ENCODE measurements around the gene PTCD1. TPM values are rescaled to one million over a fixed set of nuclear protein-coding genes. Genes with fewer than 3 reads are reported as not detected.

The PTCD1 gene
- total and polyA plus RNA-seq, 2 experiments from 2014 or later: 12.2 to 13.4 TPM

GRCh38 chr7:99369767-99370391 lies 68.7 kb downstream of the PTCD1 start:
- H3K4me1 Mint-ChIP-seq: peaks cover 20% of the 10 kb centered on the region
- Histone ChIP-seq H3K79me2 (replicated peaks; ENCODE audit: insufficient read depth) (no peaks in the 10 kb centered on the region), H3K4me3 (no peak overlapping the region), H3K4me2 (no peak overlapping the region), H3K36me3 (ENCODE audit: insufficient read depth) (peaks cover 3% of the 10 kb centered on the region; the same call in 1 of the 2 replicates), H2AFZ (no peak overlapping the region), H3K9me2 (ENCODE audit: insufficient read depth) (no peaks in the 10 kb centered on the region), H3K4me1 (ENCODE audit: insufficient read depth) (peaks cover 5% of the 10 kb centered on the region), H3F3A (replicated peaks; ENCODE audit: low read depth) (0 out of 2 replicates have a peak, but pooled peaks cover 9% of the 10 kb centered on the region), H4K20me1 (replicated peaks; ENCODE audit: insufficient read depth) (no peaks in the 10 kb centered on the region), H3K27ac (ENCODE audit: low read depth) (no peak overlapping the region), H3K27me3 (ENCODE audit: insufficient read depth) (no peaks in the 10 kb centered on the region)
- H3K9me3 Mint-ChIP-seq: no peaks in the 10 kb centered on the region
- no peak overlapping the region for H3K27ac Mint-ChIP-seq
- TF ChIP-seq JUNB (IDR thresholded peaks at IDR 0.05; ENCODE audit: unreplicated experiment): no peak
- no peak for TF ChIP-seq EZH2 (IDR thresholded peaks at IDR 0.05; ENCODE audit: low read depth, unreplicated experiment)
- TF ChIP-seq CTCF (conservative IDR thresholded peaks at IDR 0.05; ENCODE audit: low read depth in 2 of 2): no peak
- TF ChIP-seq ZNF462 (CRISPR knock-in tag; IDR thresholded peaks at IDR 0.05): no peak
- no peak for TF ChIP-seq STAT1 (IDR thresholded peaks at IDR 0.05; ENCODE audit: unreplicated experiment)
- TF ChIP-seq NANOG (IDR thresholded peaks at IDR 0.05; ENCODE audit: borderline replicate concordance): no peak
- TF ChIP-seq, protein P1, sequence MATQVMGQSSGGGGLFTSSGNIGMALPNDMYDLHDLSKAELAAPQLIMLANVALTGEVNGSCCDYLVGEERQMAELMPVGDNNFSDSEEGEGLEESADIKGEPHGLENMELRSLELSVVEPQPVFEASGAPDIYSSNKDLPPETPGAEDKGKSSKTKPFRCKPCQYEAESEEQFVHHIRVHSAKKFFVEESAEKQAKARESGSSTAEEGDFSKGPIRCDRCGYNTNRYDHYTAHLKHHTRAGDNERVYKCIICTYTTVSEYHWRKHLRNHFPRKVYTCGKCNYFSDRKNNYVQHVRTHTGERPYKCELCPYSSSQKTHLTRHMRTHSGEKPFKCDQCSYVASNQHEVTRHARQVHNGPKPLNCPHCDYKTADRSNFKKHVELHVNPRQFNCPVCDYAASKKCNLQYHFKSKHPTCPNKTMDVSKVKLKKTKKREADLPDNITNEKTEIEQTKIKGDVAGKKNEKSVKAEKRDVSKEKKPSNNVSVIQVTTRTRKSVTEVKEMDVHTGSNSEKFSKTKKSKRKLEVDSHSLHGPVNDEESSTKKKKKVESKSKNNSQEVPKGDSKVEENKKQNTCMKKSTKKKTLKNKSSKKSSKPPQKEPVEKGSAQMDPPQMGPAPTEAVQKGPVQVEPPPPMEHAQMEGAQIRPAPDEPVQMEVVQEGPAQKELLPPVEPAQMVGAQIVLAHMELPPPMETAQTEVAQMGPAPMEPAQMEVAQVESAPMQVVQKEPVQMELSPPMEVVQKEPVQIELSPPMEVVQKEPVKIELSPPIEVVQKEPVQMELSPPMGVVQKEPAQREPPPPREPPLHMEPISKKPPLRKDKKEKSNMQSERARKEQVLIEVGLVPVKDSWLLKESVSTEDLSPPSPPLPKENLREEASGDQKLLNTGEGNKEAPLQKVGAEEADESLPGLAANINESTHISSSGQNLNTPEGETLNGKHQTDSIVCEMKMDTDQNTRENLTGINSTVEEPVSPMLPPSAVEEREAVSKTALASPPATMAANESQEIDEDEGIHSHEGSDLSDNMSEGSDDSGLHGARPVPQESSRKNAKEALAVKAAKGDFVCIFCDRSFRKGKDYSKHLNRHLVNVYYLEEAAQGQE (IDR thresholded peaks at IDR 0.05; ENCODE audit: unreplicated experiment): no peak
- TF ChIP-seq EZH2phosphoT487 (IDR thresholded peaks at IDR 0.05; ENCODE audit: unreplicated experiment): no peak
- TF ChIP-seq ZNF331 (CRISPR knock-in tag; IDR thresholded peaks at IDR 0.05; ENCODE audit: low read depth): no peak
- TF ChIP-seq POLR2AphosphoS5 (IDR thresholded peaks at IDR 0.05; ENCODE audit: low read depth): no peak
- TF ChIP-seq, protein P2, sequence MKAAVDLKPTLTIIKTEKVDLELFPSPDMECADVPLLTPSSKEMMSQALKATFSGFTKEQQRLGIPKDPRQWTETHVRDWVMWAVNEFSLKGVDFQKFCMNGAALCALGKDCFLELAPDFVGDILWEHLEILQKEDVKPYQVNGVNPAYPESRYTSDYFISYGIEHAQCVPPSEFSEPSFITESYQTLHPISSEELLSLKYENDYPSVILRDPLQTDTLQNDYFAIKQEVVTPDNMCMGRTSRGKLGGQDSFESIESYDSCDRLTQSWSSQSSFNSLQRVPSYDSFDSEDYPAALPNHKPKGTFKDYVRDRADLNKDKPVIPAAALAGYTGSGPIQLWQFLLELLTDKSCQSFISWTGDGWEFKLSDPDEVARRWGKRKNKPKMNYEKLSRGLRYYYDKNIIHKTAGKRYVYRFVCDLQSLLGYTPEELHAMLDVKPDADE (IDR thresholded peaks at IDR 0.05): no peak
- TF ChIP-seq ZNF114 (CRISPR knock-in tag; IDR thresholded peaks at IDR 0.05): no peak
- TF ChIP-seq CREB1 (CRISPR knock-in tag; IDR thresholded peaks at IDR 0.05; ENCODE audit: low read depth): no peak
- H3K36me3 Mint-ChIP-seq (ENCODE audit: low read depth): peaks cover 10% of the 10 kb centered on the region
- DNase-seq (ENCODE audit: low spot score): no peak
- ATAC-seq: no peak
- no peak overlapping the region for H3K4me3 Mint-ChIP-seq
- peaks cover 9% of the 10 kb centered on the region for H3K27me3 Mint-ChIP-seq (ENCODE audit: insufficient read depth, low read depth, poor library complexity)

All from GM23338 (cell line).